IMR-90 (cell line): ENCODE results near the gene TULP4. TPM values are rescaled to one million over a fixed set of nuclear protein-coding genes. Genes with fewer than 3 reads are reported as not detected.
A peak's percentile ranks its signal among the peaks of the same experiment; 100 is the strongest.

Experiments
- ATAC-seq: fragments of 200-7000 bp; cut with Tn5 transposase; 2 replicates; pipeline ENCODE4 v1.9.1; 2020; ENCODE audit warnings: low read depth, mild to moderate bottlenecking, moderate library complexity
- BruUV-seq: library from RNA; stranded (reverse); fragments of 400-500 nt; replicated peaks from 2 replicates; lab custom pipeline; 2021; lab: Mats Ljungman, UMichigan
- CTCF ChIA-PET: fragments of 300-600 bp; formaldehyde crosslinking; extraction: SDS; loops from one replicate; lab custom pipeline; 2021; ENCODE audit warnings: antibody characterized with exemption; lab: Yijun Ruan, JAX
- POLR2A ChIA-PET: fragments of 300-600 bp; sonication (Branson Sonifier 250); formaldehyde crosslinking; loops from one replicate; lab custom pipeline; 2022; ENCODE audit warnings: antibody characterized with exemption; ENCODE audit not compliant: unreplicated experiment; lab: Charles Lee
- DNase-seq: peaks from one replicate; pipeline ENCODE4 v3.0.0; 2013
- H2AFZ ChIP-seq: replicated peaks from 2 replicates; pipeline ENCODE3; 2013; ENCODE audit warnings: low read length, mild to moderate bottlenecking; ENCODE audit not compliant: poor library complexity
- H2AK5ac ChIP-seq: 2 replicates; pipeline ENCODE4 v1.6.1; 2013; ENCODE audit warnings: low read depth, low read length, inconsistent platforms
- H2AK9ac ChIP-seq: replicated peaks from 2 replicates; pipeline ENCODE3; 2013; ENCODE audit warnings: mild to moderate bottlenecking, low read depth, low read length, moderate library complexity; ENCODE audit not compliant: poor library complexity
- H2BK120ac ChIP-seq: 2 replicates; pipeline ENCODE4 v1.6.1; 2013; ENCODE audit warnings: low read depth, low read length, inconsistent platforms
- H2BK15ac ChIP-seq: 3 replicates; pipeline ENCODE4 v1.6.1; 2013; ENCODE audit warnings: low read depth, low read length, inconsistent platforms
- H2BK20ac ChIP-seq: 2 replicates; pipeline ENCODE4 v1.6.1; 2013; ENCODE audit warnings: low read depth, mild to moderate bottlenecking, inconsistent platforms, low read length, moderate library complexity
- H2BK5ac ChIP-seq: 2 replicates; pipeline ENCODE4 v1.6.1; 2013; ENCODE audit warnings: mild to moderate bottlenecking, low read depth, low read length, inconsistent platforms; ENCODE audit not compliant: poor library complexity, severe bottlenecking
- H3K14ac ChIP-seq: replicated peaks from 2 replicates; pipeline ENCODE4 v1.6.1; 2013; ENCODE audit warnings: low read depth, low read length, inconsistent platforms
- H3K18ac ChIP-seq: 2 replicates; pipeline ENCODE4 v1.6.1; 2013; ENCODE audit warnings: low read depth, low read length, control low read depth
- H3K23ac ChIP-seq: 2 replicates; pipeline ENCODE4 v1.6.1; 2013; ENCODE audit warnings: low read depth, low read length, inconsistent platforms
- H3K27ac ChIP-seq: 2 replicates; pipeline ENCODE4 v1.5.1; 2013; ENCODE audit warnings: mild to moderate bottlenecking, control low read depth, low read length; ENCODE audit not compliant: insufficient read depth
- H3K27me3 ChIP-seq: 2 replicates; pipeline ENCODE4 v1.6.1; 2013; ENCODE audit warnings: low read length; ENCODE audit not compliant: control insufficient read depth, insufficient read depth
- H3K36me3 ChIP-seq: 2 replicates; pipeline ENCODE4 v1.6.1; 2013; ENCODE audit warnings: low read length, mixed read lengths; ENCODE audit not compliant: control insufficient read depth, insufficient read depth
- H3K4ac ChIP-seq: 2 replicates; pipeline ENCODE4 v1.6.1; 2013; ENCODE audit warnings: low read depth, low read length, inconsistent platforms
- H3K4me1 ChIP-seq: 2 replicates; pipeline ENCODE4 v1.6.1; 2013; ENCODE audit warnings: low read length, mixed read lengths; ENCODE audit not compliant: control insufficient read depth, insufficient read depth
- H3K4me2 ChIP-seq: 2 replicates; pipeline ENCODE4 v1.6.1; 2013; ENCODE audit warnings: low read depth, mild to moderate bottlenecking, control low read depth, low read length, moderate library complexity
- H3K4me3 ChIP-seq: 2 replicates; pipeline ENCODE4 v1.5.1; 2013; ENCODE audit warnings: low read depth, mild to moderate bottlenecking, control low read depth, low read length, moderate library complexity; ENCODE audit not compliant: insufficient read depth
- H3K56ac ChIP-seq: 2 replicates; pipeline ENCODE4 v1.6.1; 2013; ENCODE audit warnings: low read length, inconsistent platforms; ENCODE audit not compliant: insufficient read depth; ENCODE audit errors: extremely low read depth
- H3K79me1 ChIP-seq, 2 experiments: 2 replicates each; pipeline ENCODE4 v1.6.1; 2013; ENCODE audit warnings: low read length in 2 of 2, inconsistent platforms in 1 of 2, low read depth in 1 of 2
- H3K9ac ChIP-seq: 2 replicates; pipeline ENCODE4 v1.6.1; 2013; ENCODE audit warnings: low read depth, low read length, control low read depth
- H3K9me1 ChIP-seq: 2 replicates; pipeline ENCODE4 v1.6.1; 2013; ENCODE audit warnings: low read length, inconsistent platforms; ENCODE audit not compliant: insufficient read depth
- H3K9me3 ChIP-seq: 2 replicates; pipeline ENCODE4 v1.6.1; 2013; ENCODE audit warnings: low read length; ENCODE audit not compliant: control insufficient read depth, insufficient read depth
- H4K20me1 ChIP-seq: 2 replicates; pipeline ENCODE4 v1.6.1; 2013; ENCODE audit warnings: low read length, inconsistent platforms; ENCODE audit not compliant: insufficient read depth
- H4K5ac ChIP-seq: 2 replicates; pipeline ENCODE4 v1.6.1; 2013; ENCODE audit warnings: mild to moderate bottlenecking, low read depth, low read length, control low read depth
- H4K8ac ChIP-seq, 2 experiments: 2 replicates each; pipeline ENCODE4 v1.6.1; 2013; ENCODE audit warnings: low read depth in 2 of 2, low read length in 2 of 2, control low read depth in 1 of 2, inconsistent platforms in 1 of 2
- H4K91ac ChIP-seq: 2 replicates; pipeline ENCODE4 v1.6.1; 2013; ENCODE audit warnings: low read depth, low read length, inconsistent platforms; ENCODE audit not compliant: insufficient read depth
- BHLHE40 ChIP-seq: fragments of 150-350 bp; IDR thresholded peaks from 2 replicates; pipeline ENCODE4 v1.6.1; 2016; ENCODE audit warnings: mild to moderate bottlenecking, low read depth, low read length
- CEBPB ChIP-seq: IDR thresholded peaks from 2 replicates; pipeline ENCODE4 v1.6.1; 2012; ENCODE audit warnings: low read depth, low read length, improper control_type of control experiment
- CTCF ChIP-seq: conservative IDR thresholded peaks from 2 replicates; pipeline ENCODE4 v1.5.1; 2012; ENCODE audit warnings: mild to moderate bottlenecking, low read depth, low read length, improper control_type of control experiment
- ELK1 ChIP-seq: fragments of 150-350 bp; IDR thresholded peaks from 2 replicates; pipeline ENCODE4 v1.6.1; 2016; ENCODE audit warnings: low read depth, mild to moderate bottlenecking, low read length, moderate library complexity, borderline replicate concordance
- FOS ChIP-seq: fragments of 150-350 bp; IDR thresholded peaks from 2 replicates; pipeline ENCODE4 v1.6.1; 2016; ENCODE audit warnings: low read depth, low read length
- MAFK ChIP-seq: IDR thresholded peaks from 2 replicates; pipeline ENCODE4 v1.6.1; 2012; ENCODE audit warnings: low read depth, low read length, improper control_type of control experiment
- MAZ ChIP-seq: IDR thresholded peaks from 2 replicates; pipeline ENCODE4 v1.6.1; 2012; ENCODE audit warnings: low read depth, mild to moderate bottlenecking, low read length, improper control_type of control experiment, moderate library complexity, borderline replicate concordance
- MXI1 ChIP-seq: IDR thresholded peaks from 2 replicates; pipeline ENCODE4 v1.6.1; 2012; ENCODE audit warnings: low read depth, mild to moderate bottlenecking, low read length, moderate library complexity, borderline replicate concordance
- NFE2L2 ChIP-seq: fragments of 150-350 bp; IDR thresholded peaks from 2 replicates; pipeline ENCODE4 v1.6.1; 2016; ENCODE audit warnings: low read depth, mild to moderate bottlenecking, low read length
- POLR2A ChIP-seq: IDR thresholded peaks from 2 replicates; pipeline ENCODE4 v1.6.1; 2012; ENCODE audit warnings: mild to moderate bottlenecking, low read depth, low read length
- RAD21 ChIP-seq: IDR thresholded peaks from 2 replicates; pipeline ENCODE4 v1.6.1; 2012; ENCODE audit warnings: low read length, improper control_type of control experiment
- RCOR1 ChIP-seq: IDR thresholded peaks from 2 replicates; pipeline ENCODE4 v1.6.1; 2012; ENCODE audit warnings: mild to moderate bottlenecking, low read length, improper control_type of control experiment; ENCODE audit not compliant: insufficient replicate concordance
- RFX5 ChIP-seq: IDR thresholded peaks from 2 replicates; pipeline ENCODE4 v1.8.0; 2012; ENCODE audit warnings: low read depth, mild to moderate bottlenecking, low read length, moderate library complexity
- SMC3 ChIP-seq: fragments of 150-350 bp; IDR thresholded peaks from 2 replicates; pipeline ENCODE4 v1.6.1; 2016; ENCODE audit warnings: low read depth, mild to moderate bottlenecking, antibody characterized with exemption, low read length, moderate library complexity
- USF2 ChIP-seq: fragments of 150-350 bp; IDR thresholded peaks from 2 replicates; pipeline ENCODE4 v1.6.1; 2017; ENCODE audit warnings: mild to moderate bottlenecking, antibody characterized with exemption, low read length, low read depth
- WGBS, 2 experiments: methylation state at CpG; one replicate each; pipeline versions ENCODE4 v1.1.5 to v1.1.7; 2013; ENCODE audit warnings: missing lambda C conversion rate in 2 of 2; ENCODE audit not compliant: insufficient read length in 1 of 2; ENCODE audit errors: extremely low coverage in 2 of 2; 5-methylcytosine and 5-hydroxymethylcytosine counted together
- dilution Hi-C: fragments of 300-500 bp; cut with HindIII; formaldehyde crosslinking; loops from one replicate; pipeline ENCODE4 v1.14.3; 2018; ENCODE audit warnings: low sequenced_read_pairs; ENCODE audit not compliant: unreplicated experiment
- in situ Hi-C: fragments of 300-500 bp; cut with MboI; formaldehyde crosslinking; loops from 3 replicates; pipeline ENCODE4 v1.14.3; 2019; ENCODE audit warnings: low sequenced_read_pairs, inconsistent platforms, mixed read lengths
- intact Hi-C: fragments of 100-400 bp; cut with micrococcal nuclease; formaldehyde crosslinking; loops from 2 replicates; pipeline ENCODE4 v1.10.0; 2022
- polyA plus RNA-seq, 3 experiments: library from polyadenylated mRNA; depleted of rRNA; stranded (reverse); fragments of >200 nt; gene quantifications; 2 replicates each; pipeline ENCODE4 v1.2.3, GENCODE V29; 2012; ENCODE audit warnings: low replicate concordance in 1 of 3
- total RNA-seq: library from RNA; depleted of rRNA; stranded (reverse); fragments of >200 nt; gene quantifications from 2 replicates; pipeline ENCODE4 v1.2.3, GENCODE V29; 2012

The TULP4 gene
- total and polyA plus RNA-seq, 2 of the 4 experiments (the other 2 are of a cell fraction): 8.1 to 30.6 TPM

GRCh38 chr6:158545043-158545966 lies 233.0 kb downstream of the TULP4 start:
- no peak overlapping the region for H2BK15ac ChIP-seq
- ATAC-seq: no peak
- H3K36me3 ChIP-seq: no peaks in the 10 kb centered on the region
- H2AK5ac ChIP-seq: no peak overlapping the region
- no peak overlapping the region for H3K56ac ChIP-seq
- H3K27ac ChIP-seq: no peak overlapping the region
- ChIA-PET CTCF (no interaction called here), POLR2A (no interaction called here)
- no peak overlapping the region for H3K4ac ChIP-seq
- no peak overlapping the region for H3K14ac ChIP-seq
- H3K4me1 ChIP-seq: no peaks in the 10 kb centered on the region
- no peak overlapping the region for H4K91ac ChIP-seq
- H3K27me3 ChIP-seq: peaks cover 18% of the 10 kb centered on the region
- in situ Hi-C loops: no loop called here
- intact Hi-C loops: no loop called here
- H2BK120ac ChIP-seq: no peak overlapping the region
- no peaks in the 10 kb centered on the region for H3K79me1 ChIP-seq
- dilution Hi-C loops: no loop called here
- H2AFZ ChIP-seq: peak overlapping the region; percentile 3
- no peak overlapping the region for H2BK20ac ChIP-seq
- H3K9ac ChIP-seq: no peak overlapping the region
- no peak overlapping the region for H2BK5ac ChIP-seq
- H4K8ac ChIP-seq: no peak overlapping the region
- H3K9me1 ChIP-seq: no peaks in the 10 kb centered on the region
- no peak overlapping the region for H3K4me2 ChIP-seq
- no peak overlapping the region for H2AK9ac ChIP-seq
- no peak overlapping the region for H3K23ac ChIP-seq
- no TSS peak for BruUV-seq
- H3K9me3 ChIP-seq: no peaks in the 10 kb centered on the region
- H4K20me1 ChIP-seq: no peaks in the 10 kb centered on the region
- WGBS, 2 experiments: 71% methylated on average over 8 of the region's 30 CpGs; no CpG with 5 or more reads in 1 of the 2 experiments
- H3K4me3 ChIP-seq: no peak overlapping the region
- DNase-seq: no peak
- no peak overlapping the region for H3K18ac ChIP-seq
- no peak overlapping the region for H4K5ac ChIP-seq
- TF ChIP-seq ELK1 (no peak), CTCF (no peak), MAZ (no peak), RAD21 (no peak), BHLHE40 (no peak), MAFK (no peak), RCOR1 (no peak), NFE2L2 (no peak), USF2 (no peak), POLR2A (no peak), FOS (no peak), RFX5 (no peak), MXI1 (no peak), CEBPB (no peak), SMC3 (no peak)
